ENCODE data around the gene ARSA.
"Not testable (repeated sequence)": the region's sequence is repeated elsewhere in the genome, so short reads cannot be mapped to it uniquely, and the experiment has no call there.

Gene ARSA

DNA sequence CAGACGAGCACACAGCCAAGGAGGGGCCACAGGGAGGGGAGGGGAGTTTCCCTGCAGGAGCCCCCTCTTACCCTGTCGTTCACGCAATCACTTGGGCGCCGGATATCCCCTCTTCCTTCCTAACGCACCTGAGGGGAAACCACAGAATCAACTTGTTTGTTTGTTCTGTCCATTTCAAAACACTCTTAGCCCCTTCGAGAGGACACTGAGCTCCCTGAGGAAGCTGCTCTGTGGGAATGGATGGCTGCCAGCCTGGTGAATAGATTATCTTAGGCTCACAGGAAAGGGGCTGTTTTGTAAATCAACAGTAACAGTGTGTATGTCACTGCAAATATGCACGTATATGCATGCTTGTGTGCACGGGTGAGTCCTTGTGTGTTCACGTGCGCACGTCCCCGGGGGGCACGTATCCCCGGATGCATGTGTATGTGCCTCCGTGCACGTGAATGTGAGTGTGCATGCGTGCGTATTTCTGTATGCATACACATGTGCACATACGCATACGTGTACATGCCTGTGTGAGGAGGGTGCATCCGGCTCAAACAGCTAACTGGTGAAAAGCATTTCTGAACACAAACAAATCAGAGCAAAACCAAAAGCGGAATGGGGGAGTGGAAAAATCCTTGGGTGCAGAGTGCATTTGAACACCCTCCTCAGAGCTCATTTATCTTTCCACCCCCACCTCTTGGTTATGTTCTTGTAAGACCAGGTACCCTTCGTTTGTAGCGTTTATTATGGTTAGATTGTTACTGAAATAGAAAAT is 7.2 kb downstream of the ARSA start:
- DNase-seq, result peak; percentile 72
- peaks cover 38% of the 10 kb centered on the region for H3K4me1 Mint-ChIP-seq (ENCODE audit: low read depth)
- peak overlapping the region; percentile 98 for H3K27ac Mint-ChIP-seq
- H3K36me3 Mint-ChIP-seq (ENCODE audit: low read depth), result peaks cover 15% of the 10 kb centered on the region
- H3K4me3 Mint-ChIP-seq, result peak overlapping the region; percentile 74
- no peaks in the 10 kb centered on the region for H3K9me3 Mint-ChIP-seq
- H3K27me3 Mint-ChIP-seq, result no peaks in the 10 kb centered on the region

DNA sequence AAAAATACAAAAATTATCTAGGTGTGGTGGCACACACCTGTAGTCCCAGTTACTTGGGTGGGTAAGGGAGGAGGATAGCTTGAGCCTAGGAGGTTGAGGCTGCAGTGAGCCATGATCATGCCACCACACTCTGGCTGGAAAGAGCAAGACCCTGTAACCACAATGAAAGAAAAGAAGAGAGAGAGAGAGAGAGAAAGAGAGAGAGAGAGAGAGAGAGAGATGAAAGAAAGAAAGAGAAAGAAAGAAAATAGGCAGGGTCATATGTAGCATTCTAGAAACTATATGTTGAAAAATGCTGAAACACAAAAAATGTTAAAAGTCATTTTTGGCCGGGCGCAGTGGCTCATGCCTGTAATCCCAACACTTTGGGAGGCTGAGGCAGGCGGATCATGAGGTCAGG is 13.7 kb downstream of the ARSA start:
- H3K4me3 Mint-ChIP-seq; H3K4me1 Mint-ChIP-seq (ENCODE audit: low read depth); H3K27ac Mint-ChIP-seq; H3K36me3 Mint-ChIP-seq (ENCODE audit: low read depth); DNase-seq; H3K9me3 Mint-ChIP-seq: not testable (repeated sequence)
- H3K27me3 Mint-ChIP-seq, result peaks cover 25% of the 10 kb centered on the region

DNA sequence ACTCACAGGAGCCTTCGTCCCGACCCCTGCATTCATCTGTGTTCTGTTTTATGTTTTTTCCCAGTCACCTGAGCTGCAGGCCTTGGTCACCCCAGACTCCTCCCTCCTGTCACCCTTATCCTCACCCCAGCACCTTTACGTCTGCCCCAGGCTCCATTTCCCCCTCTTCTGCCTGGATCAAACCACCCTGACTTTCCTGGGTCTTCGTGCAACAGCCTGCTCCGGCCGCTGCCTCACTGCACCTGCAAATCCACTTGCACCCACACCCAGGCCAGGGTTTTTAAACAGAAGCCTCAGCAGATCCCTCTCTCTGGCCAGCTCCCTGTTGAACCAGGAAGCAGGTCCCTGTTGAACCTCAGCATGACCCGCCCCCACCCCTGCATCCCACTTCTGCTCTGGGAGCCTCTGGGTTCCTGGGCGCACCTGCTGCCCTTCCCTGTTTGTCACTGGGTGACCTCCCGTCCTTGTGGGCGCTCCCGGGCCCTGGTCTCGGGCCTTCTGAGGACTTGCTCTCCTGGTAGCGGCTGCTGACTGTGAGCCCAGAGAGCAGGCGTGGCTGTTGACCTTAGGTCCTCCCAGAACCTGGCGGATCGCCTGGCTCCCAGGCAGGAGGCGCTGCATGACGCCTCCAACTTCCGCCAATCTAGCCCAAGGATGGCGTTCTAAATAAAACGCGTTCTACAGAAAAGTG is 14.5 kb downstream of the ARSA start:
- H3K4me1 Mint-ChIP-seq (ENCODE audit: low read depth), result peaks cover 6% of the 10 kb centered on the region

DNA sequence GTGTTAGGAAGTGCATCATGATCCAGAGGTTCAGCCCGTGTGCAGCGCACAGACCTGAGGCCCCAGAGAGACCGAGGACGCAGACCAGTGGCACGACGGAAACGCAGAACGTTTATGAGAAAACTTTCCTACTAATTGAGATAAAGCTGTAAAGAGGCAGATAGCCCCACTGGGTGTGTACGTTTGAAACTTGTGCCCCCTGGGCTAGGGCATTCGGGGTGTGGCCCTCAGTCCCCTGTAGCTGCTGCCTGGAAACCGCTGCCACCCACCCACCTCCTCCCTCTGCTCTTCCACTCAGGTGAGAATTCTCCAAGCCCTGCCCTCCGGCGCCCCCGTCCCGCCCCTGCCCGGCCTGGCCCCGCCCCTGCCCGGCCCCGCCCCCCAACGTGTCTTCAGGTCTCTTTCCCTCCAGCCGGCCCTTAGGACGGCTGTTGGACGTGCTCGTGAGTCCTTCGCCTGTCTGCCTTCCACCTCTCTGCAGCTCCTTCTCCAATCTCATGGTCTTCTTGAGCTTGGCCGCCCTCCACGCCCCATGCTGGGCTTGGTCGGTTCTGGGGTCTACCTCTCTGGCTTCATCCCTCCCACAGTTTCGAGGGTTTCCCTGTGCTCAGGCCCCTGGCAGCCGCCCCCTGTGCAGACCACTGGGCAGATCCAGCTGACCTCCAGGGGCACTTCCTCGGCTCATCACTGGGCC is 15.3 kb downstream of the ARSA start:
- Mint-ChIP-seq H3K9me3 (no peaks in the 10 kb centered on the region), H3K27me3 (peaks cover 29% of the 10 kb centered on the region)
- no peak for DNase-seq

More for the DNA sequence above, 14.5 kb downstream of the ARSA start:
- H3K27ac Mint-ChIP-seq, result no peak overlapping the region
- H3K36me3 Mint-ChIP-seq (ENCODE audit: low read depth), result no peaks in the 10 kb centered on the region
- H3K27me3 Mint-ChIP-seq, result peaks cover 25% of the 10 kb centered on the region
- H3K9me3 Mint-ChIP-seq, result no peaks in the 10 kb centered on the region
- DNase-seq, result no peak
- no peak overlapping the region for H3K4me3 Mint-ChIP-seq

DNA sequence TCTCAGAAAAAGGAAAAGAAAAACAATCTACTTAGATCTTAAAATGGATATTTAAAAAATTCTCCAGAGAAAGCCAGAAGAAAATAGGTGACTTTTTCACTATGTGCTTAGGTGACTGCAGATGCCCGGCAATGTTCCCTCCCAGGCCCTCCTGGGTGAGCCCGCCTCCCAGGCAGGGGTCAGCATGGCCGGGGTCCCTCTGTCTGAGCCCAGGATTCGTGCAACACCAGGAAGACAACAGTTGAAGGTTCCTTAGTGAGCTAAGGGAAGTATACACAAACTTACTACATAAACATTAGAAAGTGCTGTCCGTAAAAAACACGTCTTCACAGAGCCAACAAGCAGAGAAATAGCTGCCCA is 15.8 kb downstream of the ARSA start:
- peaks cover 5% of the 10 kb centered on the region for H3K4me1 Mint-ChIP-seq (ENCODE audit: low read depth)
- DNase-seq, result no peak
- H3K27ac Mint-ChIP-seq, result no peak overlapping the region
- H3K27me3 Mint-ChIP-seq, result peaks cover 34% of the 10 kb centered on the region
- no peaks in the 10 kb centered on the region for H3K36me3 Mint-ChIP-seq (ENCODE audit: low read depth)
- H3K4me3 Mint-ChIP-seq, result no peak overlapping the region
- no peaks in the 10 kb centered on the region for H3K9me3 Mint-ChIP-seq

More for the DNA sequence above, 15.3 kb downstream of the ARSA start:
- Mint-ChIP-seq H3K36me3 (ENCODE audit: low read depth) (no peaks in the 10 kb centered on the region), H3K4me1 (ENCODE audit: low read depth) (peaks cover 5% of the 10 kb centered on the region), H3K4me3 (no peak overlapping the region), H3K27ac (no peak overlapping the region)

DNA sequence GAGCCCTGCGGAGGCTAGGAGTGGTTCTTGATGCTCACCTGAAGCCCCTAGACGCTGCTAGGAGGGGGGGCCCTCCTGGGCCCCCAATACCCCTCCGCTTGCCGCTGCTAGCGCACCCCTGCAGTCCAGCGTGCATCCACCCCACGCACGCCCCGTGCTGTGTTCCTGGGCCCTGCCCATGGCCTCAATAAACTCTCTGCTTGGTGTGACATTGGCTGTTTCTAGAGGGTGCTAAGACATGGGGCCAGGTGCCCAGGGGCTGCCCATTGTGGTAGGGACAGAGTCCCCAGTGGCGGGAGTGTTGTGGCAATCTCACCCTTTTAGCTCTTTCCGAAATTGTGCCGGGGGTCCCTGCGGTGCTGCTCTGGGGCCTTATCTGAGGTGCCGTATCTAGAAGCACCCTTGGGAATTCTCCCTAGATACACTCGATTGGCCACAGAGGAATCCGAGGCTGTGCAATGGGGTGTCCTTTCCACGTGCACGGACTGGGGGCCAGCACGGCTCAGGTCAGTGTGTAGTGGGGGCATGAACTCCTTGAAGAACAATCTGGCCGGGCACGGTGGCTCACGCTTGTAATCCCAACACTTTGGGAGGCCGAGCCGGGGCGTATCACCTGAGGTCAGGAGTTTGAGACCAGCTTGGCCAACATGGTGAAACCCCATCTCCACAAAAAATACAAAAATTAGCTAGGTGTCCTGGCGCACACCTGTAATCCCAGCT is 16.5 kb downstream of the ARSA start:
- no peaks in the 10 kb centered on the region for H3K36me3 Mint-ChIP-seq (ENCODE audit: low read depth)
- H3K4me3 Mint-ChIP-seq, result no peak overlapping the region

DNA sequence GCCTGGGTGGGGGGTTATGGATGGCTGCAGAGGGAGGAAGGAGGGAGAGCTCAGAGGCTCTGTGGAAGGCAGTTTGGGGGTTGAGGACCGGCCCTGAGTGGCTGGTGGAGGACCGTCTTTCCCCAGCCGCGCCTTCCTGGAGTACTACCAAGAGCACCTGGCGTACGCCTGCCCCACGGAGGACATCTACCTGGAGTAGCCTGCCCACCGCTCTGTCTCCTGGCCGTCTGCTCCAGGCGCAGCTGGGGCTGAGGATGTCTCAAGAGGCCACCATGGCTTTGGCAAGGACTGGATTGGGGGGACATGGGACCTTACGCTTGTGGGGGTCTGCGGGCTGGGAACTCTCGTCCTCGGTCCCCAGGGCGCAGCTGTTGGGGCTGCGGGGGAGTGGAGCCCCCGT is 17.4 kb downstream of the ARSA start:
- Mint-ChIP-seq H3K4me3 (no peak overlapping the region), H3K4me1 (ENCODE audit: low read depth) (peaks cover 5% of the 10 kb centered on the region), H3K9me3 (no peaks in the 10 kb centered on the region), H3K27me3 (peaks cover 48% of the 10 kb centered on the region), H3K36me3 (ENCODE audit: low read depth) (no peaks in the 10 kb centered on the region), H3K27ac (no peak overlapping the region)
- no peak for DNase-seq

More for the DNA sequence above, 16.5 kb downstream of the ARSA start:
- Mint-ChIP-seq H3K4me1 (ENCODE audit: low read depth) (peaks cover 5% of the 10 kb centered on the region), H3K27ac (no peak overlapping the region), H3K9me3 (no peaks in the 10 kb centered on the region), H3K27me3 (peaks cover 39% of the 10 kb centered on the region)
- DNase-seq, result no peak

DNA sequence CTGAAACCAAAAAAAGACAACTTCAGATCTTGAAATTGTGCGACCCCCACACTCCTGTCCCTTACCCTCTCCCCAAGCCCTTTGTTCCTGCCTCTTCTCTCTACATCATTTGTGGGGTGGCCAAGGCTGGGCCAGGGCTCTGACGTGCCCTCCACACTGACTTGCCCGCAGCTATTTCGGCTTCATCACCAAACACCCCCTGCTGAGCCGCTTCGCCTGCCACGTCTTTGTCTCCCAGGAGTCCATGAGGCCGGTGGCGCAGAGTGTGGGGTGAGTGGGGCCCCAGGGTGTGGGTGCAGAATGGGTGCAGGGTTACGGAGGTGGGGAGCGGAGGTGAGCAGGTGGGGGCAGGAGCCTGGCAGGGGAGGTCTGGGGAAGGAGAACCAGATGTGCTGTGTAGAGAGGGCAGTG is 17.9 kb downstream of the ARSA start:
- no peaks in the 10 kb centered on the region for H3K9me3 Mint-ChIP-seq
- H3K4me3 Mint-ChIP-seq, result no peak overlapping the region
- no peaks in the 10 kb centered on the region for H3K36me3 Mint-ChIP-seq (ENCODE audit: low read depth)
- peaks cover 5% of the 10 kb centered on the region for H3K4me1 Mint-ChIP-seq (ENCODE audit: low read depth)
- peaks cover 54% of the 10 kb centered on the region for H3K27me3 Mint-ChIP-seq
- H3K27ac Mint-ChIP-seq, result no peak overlapping the region
- no peak for DNase-seq

DNA sequence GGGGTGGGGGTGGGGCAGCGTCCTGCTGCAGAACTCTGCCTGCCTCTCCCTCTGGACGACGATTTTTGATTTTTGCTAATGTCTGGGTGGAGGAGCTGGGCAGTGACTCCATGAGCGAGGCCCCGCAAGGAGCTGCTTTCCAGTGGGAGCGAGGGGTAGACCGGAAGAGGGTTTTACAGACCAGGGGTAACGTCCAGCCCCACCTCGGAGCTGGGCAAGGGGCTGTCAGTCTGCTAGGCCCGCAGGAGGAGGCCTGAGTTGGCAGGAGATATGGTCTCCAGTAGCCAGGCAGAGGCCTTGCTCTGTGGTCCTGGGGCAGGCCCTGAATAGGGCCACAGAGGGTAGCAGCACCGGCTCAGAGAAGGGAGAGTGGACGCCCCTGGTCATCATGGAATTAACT is 18.4 kb downstream of the ARSA start:
- no peak overlapping the region for H3K27ac Mint-ChIP-seq
- H3K4me3 Mint-ChIP-seq, result no peak overlapping the region
- no peaks in the 10 kb centered on the region for H3K9me3 Mint-ChIP-seq
- no peaks in the 10 kb centered on the region for H3K36me3 Mint-ChIP-seq (ENCODE audit: low read depth)
- peaks cover 55% of the 10 kb centered on the region for H3K27me3 Mint-ChIP-seq
- no peak for DNase-seq
- H3K4me1 Mint-ChIP-seq (ENCODE audit: low read depth), result peaks cover 5% of the 10 kb centered on the region

DNA sequence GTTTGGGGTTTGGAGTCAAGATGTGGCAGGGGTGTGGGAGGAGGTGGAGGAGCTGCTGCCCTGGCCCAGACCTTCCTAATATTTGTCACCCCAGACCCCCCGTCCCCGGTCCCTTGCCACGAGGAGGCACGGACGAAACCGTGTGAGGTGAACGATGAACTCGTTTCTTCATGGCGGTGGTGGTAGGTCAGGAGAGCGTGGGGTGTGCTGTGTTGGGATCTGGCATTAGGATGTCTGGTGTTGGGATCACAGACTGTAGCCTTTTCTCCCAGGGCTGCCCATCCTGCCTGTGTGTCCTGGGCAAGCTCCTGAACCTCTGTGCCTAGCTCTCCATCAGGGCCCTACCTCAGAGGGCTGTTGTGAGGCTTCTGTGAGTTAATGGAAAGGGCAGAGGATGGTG is 19.0 kb downstream of the ARSA start:
- no peaks in the 10 kb centered on the region for H3K9me3 Mint-ChIP-seq
- H3K27ac Mint-ChIP-seq, result no peak overlapping the region
- H3K27me3 Mint-ChIP-seq, result peaks cover 55% of the 10 kb centered on the region
- peaks cover 5% of the 10 kb centered on the region for H3K4me1 Mint-ChIP-seq (ENCODE audit: low read depth)
- DNase-seq, result no peak
- no peaks in the 10 kb centered on the region for H3K36me3 Mint-ChIP-seq (ENCODE audit: low read depth)
- no peak overlapping the region for H3K4me3 Mint-ChIP-seq

DNA sequence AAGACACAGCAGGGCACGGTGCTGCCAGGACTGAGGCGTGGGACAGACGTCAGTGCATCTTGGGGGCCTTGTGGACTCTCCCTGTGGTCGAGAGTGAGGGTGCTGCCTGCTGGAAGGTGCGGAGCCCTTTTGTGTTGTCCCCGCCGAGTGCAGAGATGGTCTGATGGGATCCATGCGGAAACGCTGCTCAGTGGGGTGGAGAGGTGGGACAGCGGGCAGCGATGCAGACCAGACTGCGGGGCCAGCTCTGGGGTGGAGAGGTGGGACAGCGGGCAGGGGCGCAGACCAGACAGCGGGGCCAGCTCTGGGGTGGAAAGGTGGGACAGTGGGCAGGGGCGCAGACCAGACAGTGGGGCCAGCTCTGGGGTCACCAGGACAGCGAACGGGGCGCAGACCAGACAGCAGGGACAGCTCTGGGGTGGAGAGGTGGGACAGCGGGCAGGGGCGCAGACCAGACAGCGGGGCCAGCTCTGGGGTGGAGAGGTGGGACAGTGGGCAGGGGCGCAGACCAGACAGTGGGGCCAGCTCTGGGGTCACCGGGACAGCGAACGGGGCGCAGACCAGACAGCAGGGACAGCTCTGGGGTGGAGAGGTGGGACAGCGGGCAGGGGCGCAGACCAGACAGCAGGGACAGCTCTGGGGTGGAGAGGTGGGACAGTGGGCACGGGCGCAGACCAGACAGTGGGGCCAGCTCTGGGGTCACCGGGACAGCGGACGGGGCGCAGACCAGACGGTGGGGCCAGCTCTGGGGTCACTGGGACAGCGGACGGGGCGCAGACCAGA is 19.7 kb downstream of the ARSA start:
- peaks cover 56% of the 10 kb centered on the region for H3K27me3 Mint-ChIP-seq
- H3K9me3 Mint-ChIP-seq; H3K4me1 Mint-ChIP-seq (ENCODE audit: low read depth); H3K4me3 Mint-ChIP-seq; H3K27ac Mint-ChIP-seq; DNase-seq; H3K36me3 Mint-ChIP-seq (ENCODE audit: low read depth): not testable (repeated sequence)

DNA sequence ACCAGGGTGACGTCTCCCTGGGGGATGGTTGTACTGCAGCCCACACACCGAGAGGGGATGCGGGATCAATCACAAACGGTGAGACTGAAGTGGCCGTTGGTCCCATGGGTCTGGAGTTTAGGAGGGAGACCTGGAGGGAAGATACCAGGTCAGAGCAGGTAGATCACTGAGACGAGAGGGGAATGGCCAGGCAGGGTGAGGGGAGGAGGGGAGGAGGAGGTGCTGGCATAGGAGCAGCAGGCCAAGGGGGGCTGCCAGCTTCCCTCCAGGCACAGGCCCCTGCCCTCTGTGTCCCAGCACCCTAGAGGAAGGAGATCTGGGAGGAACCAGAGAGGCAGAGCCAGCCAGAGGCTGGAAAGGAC is 20.3 kb downstream of the ARSA start:
- Mint-ChIP-seq H3K36me3 (ENCODE audit: low read depth) (no peaks in the 10 kb centered on the region), H3K9me3 (no peaks in the 10 kb centered on the region), H3K4me1 (ENCODE audit: low read depth) (no peaks in the 10 kb centered on the region), H3K27ac (no peak overlapping the region), H3K4me3 (no peak overlapping the region), H3K27me3 (peaks cover 58% of the 10 kb centered on the region)
- no peak for DNase-seq

DNA sequence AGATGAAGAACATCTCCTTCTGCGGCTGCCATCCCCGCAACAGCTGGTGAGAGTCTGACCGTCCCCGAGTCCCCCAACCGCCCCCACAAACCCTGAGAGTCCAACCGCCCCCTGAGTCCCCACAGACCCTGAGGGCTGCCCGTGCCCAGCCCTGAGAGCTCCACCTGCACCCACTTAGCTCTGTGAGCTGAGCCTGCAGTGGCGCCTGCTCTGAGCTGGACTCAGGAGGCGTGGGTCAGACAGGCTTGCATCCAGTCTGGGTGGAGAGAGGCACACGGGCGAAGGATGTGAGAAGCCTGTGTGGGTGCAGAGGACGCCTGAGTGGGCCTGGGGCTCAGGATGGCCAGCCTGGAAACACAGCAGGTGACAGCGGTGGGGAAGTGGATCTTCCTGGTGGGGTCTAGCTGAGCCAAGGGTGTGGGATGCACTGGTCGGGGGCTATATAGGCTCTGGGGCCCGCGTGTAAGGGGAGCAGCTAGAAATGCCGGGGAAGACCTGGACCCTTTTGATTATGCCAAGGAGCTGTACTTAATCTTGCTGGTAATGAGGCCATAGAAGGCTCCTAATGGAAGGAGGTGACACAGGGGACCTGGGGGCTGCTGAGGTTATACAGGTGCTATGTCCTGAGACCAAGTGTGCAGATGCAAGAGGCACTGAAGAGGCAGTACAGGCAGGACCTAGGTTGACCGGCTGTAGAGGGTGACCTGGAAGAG is 20.9 kb downstream of the ARSA start:
- no peak for DNase-seq
- Mint-ChIP-seq H3K27ac (no peak overlapping the region), H3K27me3 (peaks cover 59% of the 10 kb centered on the region), H3K4me3 (no peak overlapping the region), H3K4me1 (ENCODE audit: low read depth) (no peaks in the 10 kb centered on the region), H3K36me3 (ENCODE audit: low read depth) (no peaks in the 10 kb centered on the region), H3K9me3 (no peaks in the 10 kb centered on the region)
